Skeletal muscle satellite cell (primary cell): ENCODE measurements around the gene CCNDBP1.

Experiments
- H3K27me3 ChIP-seq: 2 replicates; pipeline ENCODE4 v1.7.0; 2013; ENCODE audit warnings: low read length; ENCODE audit not compliant: control insufficient read depth, insufficient read depth
- H3K36me3 ChIP-seq: 2 replicates; pipeline ENCODE4 v1.7.0; 2013; ENCODE audit warnings: mild to moderate bottlenecking, control low read depth, low read length; ENCODE audit not compliant: insufficient read depth
- H3K4me1 ChIP-seq: 2 replicates; pipeline ENCODE4 v1.7.0; 2013; ENCODE audit warnings: low read length; ENCODE audit not compliant: control insufficient read depth, insufficient read depth
- H3K4me2 ChIP-seq: 2 replicates; pipeline ENCODE4 v1.7.0; 2013; ENCODE audit warnings: mild to moderate bottlenecking, low read length
- H3K4me3 ChIP-seq: 2 replicates; pipeline ENCODE4 v1.7.0; 2013; ENCODE audit warnings: low read length
- H3K9ac ChIP-seq: 2 replicates; pipeline ENCODE4 v1.7.0; 2013; ENCODE audit warnings: mild to moderate bottlenecking, low read depth, low read length, moderate library complexity
- H3K9me3 ChIP-seq: replicated peaks from 2 replicates; pipeline ENCODE4 v1.7.0; 2013; ENCODE audit warnings: mild to moderate bottlenecking, control low read depth, low read length

CCNDBP1 gene

DNA sequence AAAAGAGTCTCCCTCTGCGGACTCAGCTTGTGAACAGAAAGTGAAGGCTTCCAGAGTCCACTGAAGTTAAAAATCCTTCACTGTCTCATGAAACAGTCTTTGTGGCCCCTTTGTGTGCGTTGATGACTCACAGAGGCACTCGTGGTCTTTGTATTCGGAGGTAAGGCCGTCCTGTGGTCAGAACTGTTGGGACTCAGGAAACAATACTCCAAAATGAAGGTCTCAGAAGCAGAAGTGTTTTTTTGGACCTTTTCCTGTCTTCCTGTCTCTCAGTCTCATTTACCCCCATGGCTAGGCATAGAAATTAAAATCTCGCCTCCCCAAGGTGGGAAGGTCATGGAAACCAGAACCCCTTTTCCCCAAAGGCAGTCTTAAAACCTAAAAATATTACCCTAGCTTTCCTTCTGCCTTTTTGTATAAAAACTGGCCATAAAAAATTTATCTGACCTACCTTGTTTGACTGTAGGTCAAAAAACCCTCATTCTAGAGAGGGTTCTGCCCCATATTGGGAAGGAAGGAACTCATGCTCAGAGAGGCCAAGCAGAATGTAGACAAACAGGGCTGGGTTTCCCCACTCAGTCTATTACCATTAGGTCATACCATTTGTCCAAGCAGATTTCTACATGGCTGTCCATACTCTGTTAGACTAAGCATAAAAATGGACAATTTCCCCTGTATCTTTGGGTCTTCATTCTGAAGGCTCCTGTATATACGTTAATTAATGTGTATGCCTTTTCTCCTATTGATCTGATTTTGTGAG, 54.7 kb downstream of the CCNDBP1 start:
- H3K4me1 ChIP-seq, result no peaks in the 10 kb centered on the region
- H3K4me2 ChIP-seq, result no peak overlapping the region
- H3K36me3 ChIP-seq, result no peaks in the 10 kb centered on the region
- H3K9ac ChIP-seq, result no peak overlapping the region
- no peak overlapping the region for H3K4me3 ChIP-seq
- peaks cover 79% of the 10 kb centered on the region for H3K27me3 ChIP-seq
- H3K9me3 ChIP-seq, result no peaks in the 10 kb centered on the region

DNA sequence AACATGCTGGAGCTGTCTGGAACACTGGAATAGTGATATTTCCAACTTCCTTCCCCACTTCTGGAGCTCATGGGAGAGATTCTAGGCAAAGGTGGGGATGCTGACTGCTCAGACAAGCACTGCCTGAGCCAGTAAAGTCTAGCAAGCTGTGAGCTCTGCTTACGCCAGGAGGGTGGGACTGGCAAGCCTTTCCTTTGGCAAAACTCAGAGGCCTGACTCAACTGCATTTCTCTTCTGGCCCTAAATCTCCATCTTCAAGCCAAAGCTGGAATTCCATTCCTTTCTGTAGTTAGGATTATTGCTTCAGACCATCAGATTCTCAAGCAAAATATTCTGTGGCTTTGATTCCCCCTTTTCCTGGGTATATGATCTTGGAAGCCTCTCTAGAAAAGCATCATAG, 55.9 kb downstream of the CCNDBP1 start:
- H3K9ac ChIP-seq, result no peak overlapping the region
- no peak overlapping the region for H3K4me3 ChIP-seq
- H3K4me1 ChIP-seq, result no peaks in the 10 kb centered on the region
- no peaks in the 10 kb centered on the region for H3K36me3 ChIP-seq
- no peaks in the 10 kb centered on the region for H3K9me3 ChIP-seq
- no peak overlapping the region for H3K4me2 ChIP-seq
- H3K27me3 ChIP-seq, result peaks cover 80% of the 10 kb centered on the region

DNA sequence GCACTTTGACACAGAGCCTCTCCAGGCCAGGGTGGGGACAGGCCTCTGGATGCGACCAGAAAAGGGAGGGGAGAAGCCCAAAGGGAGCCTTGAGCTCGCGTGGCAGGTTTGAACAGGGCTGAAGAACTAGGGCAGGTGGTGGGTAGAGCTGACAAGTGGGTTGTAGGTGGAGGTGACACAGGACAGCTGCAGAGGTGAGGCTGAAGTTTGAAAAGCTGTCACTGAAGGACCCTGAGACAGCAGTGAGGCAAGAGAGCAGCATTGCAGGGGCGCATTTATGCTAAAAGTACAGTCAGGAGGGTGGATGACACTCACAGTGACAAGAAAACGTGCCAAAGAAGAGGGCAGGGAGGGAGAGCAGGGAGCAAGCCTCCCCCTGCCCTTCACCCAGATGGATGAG, 57.4 kb downstream of the CCNDBP1 start:
- Histone ChIP-seq H3K36me3 (no peaks in the 10 kb centered on the region), H3K9ac (no peak overlapping the region), H3K9me3 (no peaks in the 10 kb centered on the region), H3K27me3 (peaks cover 80% of the 10 kb centered on the region), H3K4me3 (no peak overlapping the region), H3K4me1 (no peaks in the 10 kb centered on the region), H3K4me2 (no peak overlapping the region)

DNA sequence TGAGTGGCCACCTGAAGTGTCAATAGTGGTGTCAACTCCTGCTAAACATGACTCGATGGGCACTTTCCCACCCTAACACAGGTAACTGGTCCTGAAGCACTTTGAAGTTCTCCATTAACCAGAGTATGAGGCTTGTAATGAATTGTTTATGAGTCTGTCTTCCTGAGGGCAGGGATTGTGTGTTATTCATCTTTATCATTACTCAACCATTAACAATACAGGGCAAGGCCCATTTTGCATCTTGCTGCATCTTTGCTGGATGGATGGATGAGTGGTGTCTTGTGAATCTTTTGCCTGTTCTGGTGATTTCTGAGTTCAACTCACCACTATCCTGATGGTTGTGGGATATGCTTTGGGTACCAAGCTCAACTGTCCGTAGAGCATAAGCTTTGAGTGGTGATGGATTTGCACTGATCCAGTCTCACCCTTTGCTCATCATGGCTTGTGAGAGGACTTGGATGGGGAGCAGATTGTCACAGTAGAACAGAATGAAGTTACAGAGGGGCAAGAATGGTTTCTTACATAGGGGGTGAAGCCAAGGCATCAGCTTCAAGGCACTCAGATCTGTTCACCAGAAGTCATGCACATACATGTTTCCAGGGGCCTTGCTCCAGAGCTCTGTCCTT, 57.9 kb downstream of the CCNDBP1 start:
- H3K4me2 ChIP-seq, result no peak overlapping the region
- no peak overlapping the region for H3K4me3 ChIP-seq
- H3K9ac ChIP-seq, result no peak overlapping the region
- H3K4me1 ChIP-seq, result no peaks in the 10 kb centered on the region
- no peaks in the 10 kb centered on the region for H3K36me3 ChIP-seq
- no peaks in the 10 kb centered on the region for H3K9me3 ChIP-seq
- peaks cover 75% of the 10 kb centered on the region for H3K27me3 ChIP-seq

DNA sequence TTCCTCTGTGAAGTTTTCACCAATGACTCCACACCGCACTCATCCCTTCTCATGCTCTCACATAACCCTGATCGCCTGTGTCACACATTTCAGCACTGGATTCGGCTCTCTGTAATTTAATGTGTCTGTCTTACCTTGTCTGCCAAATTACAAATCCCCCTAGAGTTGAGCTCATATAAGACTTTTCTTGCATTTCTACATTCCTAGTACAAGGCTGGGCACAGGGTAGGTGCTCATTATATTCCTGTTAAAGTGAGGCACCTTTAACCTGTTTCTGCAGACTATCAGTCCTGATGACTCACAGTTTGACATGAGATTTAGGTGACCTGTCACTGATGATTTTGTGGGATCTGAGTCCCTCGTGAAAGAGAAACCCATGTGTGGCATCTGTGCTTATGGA, 58.9 kb downstream of the CCNDBP1 start:
- peaks cover 66% of the 10 kb centered on the region for H3K27me3 ChIP-seq

DNA sequence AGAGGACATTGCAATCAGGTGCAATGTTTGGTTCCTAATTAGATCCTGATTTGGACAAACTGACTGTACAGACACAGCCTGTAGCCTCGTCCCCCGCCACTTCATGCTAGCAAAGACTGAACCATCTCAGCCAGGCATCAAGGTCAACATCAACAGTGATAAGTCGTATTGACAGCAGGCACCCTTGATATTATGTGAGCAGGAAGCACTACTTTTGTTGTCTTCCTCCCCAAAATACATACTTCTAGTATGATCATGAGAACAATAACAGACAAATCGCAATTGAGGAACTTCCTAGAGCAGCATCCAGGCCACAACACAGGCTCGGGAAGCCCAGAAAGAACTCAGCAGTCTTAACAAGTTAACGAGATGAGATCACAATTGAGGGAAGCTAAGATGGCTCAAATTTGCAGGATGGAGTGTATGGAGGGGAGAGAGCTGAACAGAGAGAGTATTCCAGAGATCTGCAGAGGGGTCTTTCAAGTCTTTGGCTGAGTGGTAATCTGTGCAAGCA, 61.1 kb downstream of the CCNDBP1 start:
- no peaks in the 10 kb centered on the region for H3K4me1 ChIP-seq
- no peak overlapping the region for H3K4me2 ChIP-seq

More for the DNA sequence above, 58.9 kb downstream of the CCNDBP1 start:
- no peak overlapping the region for H3K4me3 ChIP-seq
- no peak overlapping the region for H3K4me2 ChIP-seq
- no peaks in the 10 kb centered on the region for H3K36me3 ChIP-seq
- H3K9ac ChIP-seq, result no peak overlapping the region
- H3K9me3 ChIP-seq, result no peaks in the 10 kb centered on the region
- no peaks in the 10 kb centered on the region for H3K4me1 ChIP-seq

More for the DNA sequence above, 61.1 kb downstream of the CCNDBP1 start:
- Histone ChIP-seq H3K27me3 (peaks cover 50% of the 10 kb centered on the region), H3K9ac (no peak overlapping the region), H3K36me3 (no peaks in the 10 kb centered on the region), H3K4me3 (no peak overlapping the region), H3K9me3 (no peaks in the 10 kb centered on the region)
